T-helper 22 cell (primary cell): ENCODE measurements around the gene CNTN5.

Experiments used
- DNase-seq: peaks from one replicate; pipeline ENCODE4 v3.0.0-alpha.2; 2020; ENCODE audit warnings: low read depth

CNTN5 gene

DNA sequence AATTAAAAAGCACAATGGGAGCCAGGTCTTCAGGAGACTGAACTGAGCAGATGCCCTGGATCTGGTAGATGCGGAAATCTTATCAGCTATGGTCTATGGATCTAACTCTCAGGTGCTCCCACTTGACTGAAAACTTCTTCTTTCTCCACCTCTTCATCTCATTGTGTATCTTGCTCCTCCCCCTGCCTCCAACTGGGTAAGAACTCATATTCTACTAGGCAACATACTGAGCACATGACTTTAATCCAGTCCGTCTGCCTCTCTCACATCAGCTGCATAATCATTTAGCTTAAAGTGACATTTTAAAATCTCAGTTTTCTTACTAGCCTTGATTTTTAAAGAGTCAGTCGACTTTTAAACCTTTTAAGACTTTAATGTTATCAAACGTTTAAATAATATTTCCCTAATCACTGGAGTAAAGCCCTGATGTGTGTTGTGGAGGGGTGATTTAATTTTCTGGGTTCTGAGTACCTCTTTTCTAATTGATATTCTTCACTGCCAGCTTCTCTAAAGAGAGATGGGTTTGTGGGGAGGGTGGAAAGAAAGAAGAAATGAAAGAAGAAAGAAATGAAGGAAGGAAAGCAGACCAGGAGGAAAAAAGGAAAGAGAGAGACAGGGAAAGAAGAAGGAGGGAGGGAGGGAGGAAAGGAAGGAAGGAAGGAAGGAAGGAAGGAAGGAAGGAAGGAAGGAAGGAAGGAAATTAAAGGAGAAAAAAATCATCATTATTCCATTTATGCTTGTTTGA is 1073.5 kb downstream of the CNTN5 start:
- no peak for DNase-seq

DNA sequence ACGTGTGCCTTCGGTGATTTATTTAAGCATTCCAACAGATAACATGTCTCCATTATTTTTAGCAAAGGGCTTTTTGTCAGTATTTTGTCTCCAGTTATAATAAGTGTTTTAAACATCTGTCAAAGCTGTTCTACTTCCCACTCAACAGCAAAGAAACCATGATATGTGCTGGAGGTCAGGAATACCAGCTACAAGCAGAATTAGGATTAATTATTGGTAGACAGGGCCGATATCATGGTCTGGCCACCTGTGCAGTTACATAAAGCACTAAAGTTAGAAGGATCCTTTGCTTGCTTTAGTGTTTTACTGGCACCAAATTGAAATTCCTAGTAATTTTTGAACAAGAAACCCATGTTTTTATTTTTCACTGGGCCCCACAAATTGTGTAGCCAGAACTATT is 1075.1 kb downstream of the CNTN5 start:
- no peak for DNase-seq

DNA sequence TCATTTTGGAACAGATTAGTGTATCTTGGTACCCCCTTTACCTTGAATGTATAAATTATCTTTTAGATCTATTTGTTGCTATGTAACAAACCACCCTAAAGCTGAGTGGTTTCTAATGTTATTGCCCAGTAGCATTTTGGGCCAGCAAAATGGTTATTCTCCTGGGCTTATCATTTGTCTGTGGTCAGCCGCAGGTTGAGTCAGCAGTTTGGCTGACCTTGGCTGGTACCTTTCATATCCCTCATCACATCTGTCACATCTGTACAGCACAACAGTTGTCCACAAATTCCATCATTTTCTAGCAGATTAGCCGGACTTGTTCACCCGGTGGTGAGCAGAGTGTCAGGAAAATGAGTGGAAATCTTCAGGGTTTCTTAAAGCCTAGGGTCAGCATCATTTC is 1077.8 kb downstream of the CNTN5 start:
- DNase-seq: no peak

DNA sequence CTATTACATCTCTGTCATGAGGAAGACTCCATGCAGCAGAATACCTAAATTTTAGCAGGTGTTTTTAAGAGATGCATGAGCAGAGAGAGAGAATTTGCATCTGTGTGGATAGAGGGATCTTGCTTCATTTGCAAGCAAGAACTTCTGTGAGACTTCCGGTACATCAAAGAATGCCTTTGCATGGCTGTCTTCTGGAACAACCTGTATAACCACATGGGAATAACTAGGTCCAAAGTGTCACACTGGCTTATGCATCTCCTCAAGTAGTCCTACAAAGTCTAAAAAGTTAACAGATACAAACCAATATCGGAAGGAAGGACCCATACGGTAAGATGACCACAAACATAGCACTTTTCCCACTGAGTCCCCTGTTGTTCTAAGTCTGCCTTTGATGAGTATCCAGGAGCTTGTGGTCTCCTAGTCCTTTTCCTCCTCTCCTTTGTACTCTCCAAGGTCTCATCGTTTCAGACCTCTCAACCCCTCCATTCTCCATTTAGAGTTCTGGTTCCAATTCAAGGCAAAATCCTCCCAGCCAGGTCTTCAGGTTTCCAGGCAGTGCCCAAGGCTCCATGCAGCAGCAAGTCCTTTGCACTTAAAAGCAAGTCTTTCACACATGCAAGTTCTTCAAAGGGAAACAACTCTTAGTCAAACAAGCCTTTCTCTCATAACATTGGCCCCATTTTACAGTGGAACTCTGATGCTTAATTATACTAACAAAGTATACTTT is 1084.7 kb downstream of the CNTN5 start:
- no peak for DNase-seq

DNA sequence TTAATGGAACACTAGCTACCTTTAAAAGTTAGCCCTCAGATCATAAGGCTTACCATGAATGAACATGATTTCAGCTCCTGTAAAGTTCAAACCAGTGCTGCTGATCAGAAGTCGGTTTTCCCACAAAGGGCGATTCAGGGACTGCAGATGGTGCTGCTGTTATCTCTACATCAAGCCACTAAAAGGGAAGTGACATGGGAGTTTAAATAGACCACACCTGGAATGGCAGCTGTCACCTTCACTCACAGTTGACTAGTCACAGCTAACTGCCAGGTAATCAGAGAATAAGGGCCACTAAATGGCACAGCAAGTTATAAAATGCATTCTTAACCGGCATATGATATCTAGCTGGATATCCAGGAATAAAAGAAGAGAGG is 1085.2 kb downstream of the CNTN5 start:
- DNase-seq: no peak

DNA sequence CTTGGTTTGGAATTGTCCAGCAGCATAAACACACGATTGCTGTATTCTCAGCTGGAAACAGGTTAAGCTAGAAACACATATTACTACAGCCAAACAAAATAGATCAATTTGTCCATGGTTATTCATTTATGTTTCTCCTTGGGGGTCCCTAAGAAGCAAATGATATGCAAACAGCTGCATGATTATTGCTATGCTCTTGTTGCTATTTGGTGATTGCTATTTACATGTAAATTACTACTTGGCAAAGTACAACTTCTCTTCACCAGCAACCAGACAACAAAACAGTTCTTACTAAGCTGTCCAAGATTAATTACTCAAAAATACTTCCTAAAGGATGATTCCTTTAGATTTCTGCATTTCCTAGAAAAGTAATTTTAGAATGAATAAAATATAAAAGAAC is 1098.4 kb downstream of the CNTN5 start:
- no peak for DNase-seq

DNA sequence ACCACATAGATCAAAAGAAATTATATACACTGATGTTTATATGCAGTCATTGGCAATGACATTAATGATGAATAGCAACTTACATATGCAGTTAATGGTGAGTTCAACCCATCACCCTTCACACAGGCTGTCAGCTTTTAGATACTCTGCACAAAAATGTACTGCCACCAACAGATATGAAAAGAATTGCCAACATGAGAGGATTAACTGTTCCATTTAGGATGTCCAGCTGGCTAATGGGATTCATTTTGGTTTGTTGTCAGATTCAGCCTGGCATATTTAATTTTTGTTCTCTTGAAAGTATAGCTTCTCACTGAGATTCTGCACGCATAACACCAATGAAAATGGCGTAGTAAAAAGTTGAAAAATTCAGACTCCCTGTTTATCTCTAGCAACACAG is 1112.4 kb downstream of the CNTN5 start:
- DNase-seq: no peak

DNA sequence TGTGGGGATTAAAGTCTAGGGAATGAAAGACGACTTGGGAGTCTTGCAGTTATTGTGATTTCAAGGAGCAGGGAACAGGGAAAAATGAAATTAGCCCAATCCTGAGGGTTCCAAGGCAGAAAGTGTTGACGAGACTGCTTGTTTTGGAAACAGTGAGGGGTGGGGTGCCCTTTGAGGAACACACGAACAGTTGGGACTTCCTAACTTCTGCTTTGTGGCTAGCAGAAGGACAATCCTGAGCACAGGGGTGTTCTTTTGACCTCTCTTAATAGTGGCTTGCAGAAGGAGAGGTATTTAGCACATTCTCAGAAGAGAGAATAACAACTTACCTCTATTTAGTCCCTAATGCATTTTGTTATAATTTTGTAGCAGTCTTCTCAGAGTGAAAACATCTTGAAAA is 1120.5 kb downstream of the CNTN5 start:
- DNase-seq: no peak

DNA sequence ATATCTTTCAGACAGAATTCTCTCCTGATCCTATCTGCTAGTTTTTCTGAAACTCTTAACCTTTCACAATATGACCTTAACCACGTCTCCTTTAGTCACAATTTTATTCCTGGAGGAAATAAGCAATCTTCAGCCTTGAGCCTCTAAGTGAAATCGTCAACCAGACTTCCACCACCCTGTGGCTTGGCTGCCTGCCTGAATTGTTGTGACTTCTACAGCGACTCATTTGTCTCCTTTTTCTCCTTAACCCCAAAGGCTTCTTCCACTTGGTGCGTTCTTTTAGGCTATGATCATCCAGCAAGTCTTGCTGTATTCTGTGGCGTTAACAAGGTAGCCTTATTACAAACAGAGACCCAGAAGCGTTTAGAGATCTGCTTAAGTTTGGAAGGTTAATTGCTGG is 1131.2 kb downstream of the CNTN5 start:
- no peak for DNase-seq

DNA sequence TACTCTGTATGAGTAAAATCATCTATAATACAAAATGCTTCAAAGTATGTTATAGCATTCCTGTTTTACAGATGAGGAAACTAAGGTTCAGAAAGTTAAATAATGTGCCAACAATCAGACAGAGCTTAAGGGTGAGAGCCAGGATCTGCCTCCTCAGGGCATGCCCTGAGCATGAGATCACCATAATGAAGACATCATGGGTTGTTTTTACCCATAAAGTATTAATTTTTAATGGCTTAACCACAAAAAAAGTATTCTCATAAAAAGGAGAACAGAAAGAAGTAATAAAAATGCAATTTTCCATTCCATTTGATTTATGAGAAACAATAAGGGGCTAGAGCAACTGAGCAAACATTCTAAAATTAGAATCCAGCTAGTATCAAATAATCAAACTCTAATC is 1132.0 kb downstream of the CNTN5 start:
- DNase-seq: no peak

DNA sequence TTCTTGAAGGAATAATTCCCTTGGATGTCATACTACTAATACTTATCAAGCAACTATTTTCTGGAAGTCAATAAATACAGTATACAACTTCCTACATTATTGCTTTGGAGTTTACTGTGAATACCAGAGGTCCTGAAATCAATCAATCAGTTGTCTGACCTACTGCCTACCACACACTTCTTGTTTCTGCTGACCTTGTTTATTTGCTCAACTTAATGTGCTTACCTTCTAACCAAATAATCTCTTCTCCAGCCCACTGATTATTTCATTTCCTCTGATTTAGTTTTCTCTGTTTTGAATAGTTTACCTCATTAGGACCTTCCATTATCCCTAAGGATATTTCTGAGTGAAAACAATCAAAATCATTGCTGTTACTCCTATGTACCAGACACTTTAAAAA is 1142.7 kb downstream of the CNTN5 start:
- no peak for DNase-seq

DNA sequence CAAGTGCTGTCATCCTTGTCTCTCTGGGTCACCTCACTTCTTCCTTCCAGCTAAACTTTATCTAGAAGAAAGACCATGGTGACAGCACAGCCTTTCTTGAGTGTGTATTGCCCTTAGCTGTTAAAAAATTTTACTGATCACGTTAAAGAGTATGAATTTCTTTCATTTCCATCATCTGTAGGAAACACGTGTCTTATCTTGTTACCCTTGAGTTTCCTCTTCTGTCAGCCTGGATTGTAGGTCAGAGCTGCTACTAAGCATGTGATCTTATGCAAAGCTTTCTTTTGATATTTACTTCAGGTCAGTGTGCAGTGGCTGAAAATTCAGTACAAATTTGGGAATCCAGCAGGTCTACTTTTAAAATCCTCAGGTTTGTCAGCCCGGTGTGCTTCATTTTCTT is 1154.1 kb downstream of the CNTN5 start:
- no peak for DNase-seq

DNA sequence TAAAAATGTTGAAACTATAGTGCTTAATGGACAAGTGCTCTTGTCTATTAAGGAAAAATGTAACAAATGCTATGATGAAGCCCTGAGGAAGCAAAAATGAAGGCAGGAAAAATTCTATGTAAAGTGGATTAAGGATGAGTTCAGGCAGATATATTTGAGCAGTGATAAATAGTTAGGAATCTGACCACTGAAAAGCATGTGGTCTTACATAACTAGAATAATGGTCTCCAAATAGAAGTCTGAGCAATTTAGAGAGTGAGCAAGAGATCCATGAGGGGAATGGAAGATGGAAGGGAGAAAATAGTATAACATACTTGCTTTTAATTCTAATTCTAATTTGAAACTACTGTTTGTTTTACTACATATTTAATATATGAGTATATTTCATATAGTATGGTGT is 1155.7 kb downstream of the CNTN5 start:
- DNase-seq: no peak

DNA sequence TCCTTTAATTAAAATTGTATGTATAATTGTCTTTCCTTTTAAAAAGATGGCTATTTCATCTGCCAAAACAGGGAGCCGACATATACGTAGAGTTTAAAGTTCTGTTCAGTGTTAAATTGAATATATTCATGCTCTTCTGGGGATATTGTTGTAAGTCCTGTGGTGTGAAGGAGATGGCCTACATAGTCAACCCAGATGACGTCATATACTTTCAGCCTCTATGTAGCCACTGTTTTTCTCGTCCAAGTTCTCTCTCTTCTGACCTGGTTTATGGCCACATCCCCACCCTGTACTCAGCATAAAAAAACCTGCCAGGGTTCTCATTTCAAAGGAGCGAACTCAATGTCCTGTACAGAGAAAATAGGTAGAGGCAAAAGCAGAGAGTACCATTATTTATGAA is 1156.9 kb downstream of the CNTN5 start:
- no peak for DNase-seq

DNA sequence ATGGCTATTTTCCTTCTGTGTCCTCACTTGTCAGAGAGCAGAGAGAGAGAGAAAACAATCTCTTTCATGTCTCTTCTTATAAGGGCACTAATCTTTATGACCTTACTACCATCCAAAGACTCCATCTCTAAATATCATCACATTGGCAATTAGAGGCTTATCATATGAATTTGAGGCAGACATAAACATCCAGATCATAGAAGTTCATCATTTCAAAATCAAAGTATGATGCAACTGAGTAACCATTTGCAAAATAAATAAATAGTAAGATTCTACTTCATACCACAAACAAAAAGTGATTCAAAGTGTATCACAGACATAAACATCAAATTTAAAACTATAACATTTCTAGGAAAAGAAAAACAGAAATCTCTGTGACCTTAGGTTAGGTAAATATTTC is 1161.6 kb downstream of the CNTN5 start:
- DNase-seq: no peak

DNA sequence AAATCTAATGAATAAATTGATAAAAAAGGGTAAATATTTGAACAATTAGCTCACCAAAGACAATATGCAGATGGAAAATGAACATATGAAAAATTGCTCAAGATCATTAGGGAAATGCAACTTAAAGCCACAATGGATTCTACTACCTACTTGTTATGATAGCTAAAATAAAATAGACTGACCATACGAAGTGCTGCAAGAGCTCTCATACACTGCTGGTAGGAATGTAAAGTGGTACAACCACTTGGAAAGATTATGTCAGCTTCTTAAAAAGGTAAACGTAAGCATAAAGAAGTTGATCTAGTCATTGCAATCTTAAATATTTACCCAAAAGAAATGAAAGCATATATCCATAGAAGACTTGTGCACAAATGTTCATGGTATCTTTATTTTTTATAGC is 1162.2 kb downstream of the CNTN5 start:
- no peak for DNase-seq

DNA sequence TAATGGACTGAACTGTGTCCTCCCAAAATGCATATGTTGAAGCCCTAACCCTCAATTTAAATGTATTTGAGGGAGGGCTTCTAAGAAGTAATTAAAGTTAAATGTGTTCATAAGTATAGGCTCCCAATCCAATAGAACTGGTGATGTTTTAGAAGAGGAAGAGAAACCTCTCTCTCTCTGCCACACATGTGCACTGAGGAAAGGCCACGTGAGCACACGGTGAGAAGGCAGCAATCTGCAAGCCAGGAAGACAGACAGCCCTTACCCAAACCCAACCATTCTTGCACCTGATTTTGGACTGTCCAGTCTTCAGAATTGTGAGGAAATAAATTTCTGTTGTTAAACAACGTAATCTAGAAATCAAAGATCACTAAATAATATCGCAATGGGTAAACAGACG is 1164.8 kb downstream of the CNTN5 start:
- DNase-seq: no peak

DNA sequence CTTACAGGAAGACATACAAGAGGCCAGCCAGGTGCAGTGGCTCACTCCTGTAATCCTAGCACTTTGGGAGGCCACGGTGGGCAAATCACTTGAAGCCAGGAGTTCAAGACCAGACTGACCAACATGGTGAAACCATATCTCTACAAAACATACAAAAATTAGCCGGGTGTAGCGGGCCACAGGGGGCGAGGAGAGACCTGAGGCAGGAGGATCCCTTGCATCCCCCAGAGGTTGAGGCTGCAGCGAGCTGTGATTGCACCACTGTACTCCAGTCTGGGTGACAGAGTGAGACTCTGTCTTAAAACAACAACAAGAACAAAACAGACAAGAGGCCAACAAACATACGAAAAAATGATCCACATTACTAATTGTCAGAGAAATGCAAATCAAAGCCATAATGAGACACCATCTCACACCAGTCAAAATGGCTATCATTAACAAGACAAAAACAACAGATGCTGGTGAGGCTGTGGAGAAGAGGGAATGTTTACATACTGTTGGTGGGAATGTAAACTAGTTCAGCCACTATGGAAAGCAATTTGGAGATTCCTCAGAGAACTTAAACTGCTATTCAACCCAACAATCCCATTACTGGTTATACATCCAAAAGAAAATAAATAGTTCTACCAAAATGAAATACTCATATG is 1167.5 kb downstream of the CNTN5 start:
- DNase-seq: no peak

DNA sequence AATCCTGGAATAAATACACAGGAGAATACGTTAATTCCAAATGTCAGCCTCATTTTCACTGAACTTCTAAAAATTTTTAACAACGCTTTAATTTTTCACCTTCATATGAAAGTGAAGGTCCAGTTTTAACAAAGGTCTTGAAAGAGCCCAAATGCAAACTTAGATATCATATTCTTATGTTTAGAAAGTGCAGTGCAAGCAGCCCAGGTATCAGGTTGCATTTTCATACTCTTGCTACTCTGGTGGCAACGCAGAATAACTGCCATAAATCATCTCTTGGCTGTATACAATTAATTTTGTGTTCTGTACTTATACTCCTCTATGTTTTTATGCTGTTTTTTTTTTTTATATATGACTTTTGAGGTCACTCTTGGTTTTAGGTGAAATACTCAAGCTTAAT is 1169.6 kb downstream of the CNTN5 start:
- no peak for DNase-seq

DNA sequence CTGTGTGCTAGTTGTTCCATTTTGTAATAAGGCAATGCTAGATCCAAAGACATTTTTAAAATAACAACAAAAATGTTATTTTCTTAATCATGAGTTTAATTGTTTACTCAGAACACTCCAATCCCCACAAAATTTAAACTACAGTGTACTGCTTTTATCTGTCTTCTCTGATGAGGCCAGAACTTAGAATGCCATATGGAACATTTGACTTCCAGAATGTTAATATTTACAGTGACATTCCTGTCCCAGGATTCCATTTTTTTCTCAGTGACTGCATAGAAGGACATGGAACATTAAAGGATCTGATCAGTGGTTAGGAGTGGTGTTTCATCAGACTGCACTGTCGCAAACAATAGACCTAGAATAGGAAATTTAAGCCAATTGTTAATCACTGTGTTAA is 1171.4 kb downstream of the CNTN5 start:
- no peak for DNase-seq

DNA sequence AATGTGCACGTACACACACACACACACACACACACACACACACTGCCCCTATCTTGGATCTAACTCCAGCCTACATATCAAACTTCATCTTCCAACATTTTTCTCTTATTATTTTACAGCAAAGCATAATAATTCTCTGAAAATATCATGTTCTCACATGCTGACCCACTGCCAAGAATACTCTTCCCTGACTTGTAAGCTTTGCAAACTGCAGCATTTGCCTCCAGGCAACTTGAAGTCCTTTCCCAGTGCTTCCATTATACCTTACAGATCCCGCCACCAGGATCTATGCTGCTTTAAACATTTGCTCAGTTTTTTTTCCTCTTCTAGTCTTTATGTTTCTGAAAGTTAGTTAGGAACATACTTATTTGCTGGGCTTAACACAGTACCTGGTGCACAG is 1183.0 kb downstream of the CNTN5 start:
- no peak for DNase-seq

DNA sequence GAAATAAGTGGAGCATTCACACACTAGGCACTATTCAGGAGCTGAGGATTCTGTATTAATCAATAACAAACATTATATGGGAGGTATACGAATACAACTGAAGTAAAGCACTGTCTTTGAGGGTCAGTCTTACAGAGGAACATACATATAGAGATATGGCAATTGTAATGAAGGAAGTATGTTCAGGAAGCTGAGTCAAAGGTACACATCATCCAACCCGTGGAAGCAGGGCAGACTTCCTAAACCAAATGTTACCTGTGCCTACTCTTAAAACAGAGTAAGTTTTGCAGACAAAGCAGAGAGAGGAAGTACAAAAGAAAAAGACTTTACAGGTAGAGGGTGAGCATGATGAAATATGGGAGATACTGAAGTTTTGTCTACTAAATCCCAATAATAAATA is 1185.2 kb downstream of the CNTN5 start:
- DNase-seq: no peak

DNA sequence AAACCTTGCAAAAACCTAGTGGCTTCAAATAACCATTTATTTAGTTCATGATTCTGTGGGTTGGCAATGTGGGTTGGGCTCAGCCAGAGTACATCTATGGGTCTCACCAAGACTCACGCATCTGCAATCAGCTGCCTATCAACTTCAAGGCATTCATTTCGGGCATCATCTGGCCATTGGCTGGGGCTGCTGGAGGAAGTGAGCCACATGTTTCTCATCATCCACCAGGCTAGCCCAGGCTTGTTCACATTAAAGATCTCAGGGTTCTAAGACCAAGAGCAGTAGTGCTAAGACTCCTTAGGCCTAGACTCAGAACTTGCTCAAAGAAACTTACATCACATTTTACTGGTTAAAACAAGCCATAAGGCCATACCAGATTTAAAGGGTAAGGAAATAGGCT is 1187.5 kb downstream of the CNTN5 start:
- DNase-seq: no peak

DNA sequence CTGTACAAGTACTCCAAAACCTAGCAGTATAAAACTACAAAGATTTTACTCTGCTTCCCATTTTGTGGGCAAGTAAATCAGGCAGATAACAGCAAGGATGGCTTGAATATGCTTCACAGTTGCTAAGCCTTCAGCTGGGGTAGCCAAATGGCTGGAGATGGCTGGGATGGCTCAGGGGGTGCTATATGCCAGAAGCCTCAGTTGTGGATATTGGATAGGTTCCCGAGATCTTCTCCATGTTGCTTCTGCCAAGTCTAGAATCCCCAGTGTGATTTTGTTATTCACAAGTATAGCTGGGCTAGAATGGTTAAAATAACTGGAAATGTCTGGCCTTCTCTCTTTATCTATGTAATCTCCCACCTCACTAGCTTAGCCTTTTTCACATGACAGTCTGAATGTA is 1194.0 kb downstream of the CNTN5 start:
- no peak for DNase-seq
